RWPE2 (cell line): ENCODE results near the gene NAA50.

Experiments used
- ATAC-seq: fragments of 200-7000 bp; cut with Tn5 transposase; 3 replicates; pipeline ENCODE4 v1.9.1; 2021; ENCODE audit warnings: low read depth
- DNase-seq: peaks from one replicate; pipeline ENCODE4 v3.0.0-alpha.2; 2020; ENCODE audit warnings: low spot score
- H3K27ac ChIP-seq: fragments of 450-650 bp; 2 replicates; pipeline ENCODE4 v1.5.1; 2017; ENCODE audit warnings: mild to moderate bottlenecking; ENCODE audit not compliant: poor library complexity, severe bottlenecking
- H3K27me3 ChIP-seq: fragments of 250-450 bp; sonication (Bioruptor Pico); 2 replicates; pipeline ENCODE4 v1.5.1; 2021; ENCODE audit warnings: mild to moderate bottlenecking, moderate library complexity; ENCODE audit not compliant: insufficient read depth, poor library complexity, severe bottlenecking
- H3K36me3 ChIP-seq: fragments of 250-450 bp; sonication (Bioruptor Pico); 2 replicates; pipeline ENCODE4 v1.5.1; 2020; ENCODE audit warnings: low read depth, mild to moderate bottlenecking, moderate library complexity
- H3K4me1 ChIP-seq: fragments of 250-450 bp; sonication (Bioruptor Pico); 2 replicates; pipeline ENCODE4 v1.5.1; 2021; ENCODE audit warnings: mild to moderate bottlenecking, moderate library complexity; ENCODE audit not compliant: insufficient read depth, poor library complexity, severe bottlenecking
- H3K4me3 ChIP-seq: fragments of 250-450 bp; sonication (Bioruptor Pico); 2 replicates; pipeline ENCODE4 v1.5.1; 2021; ENCODE audit warnings: mild to moderate bottlenecking, moderate library complexity; ENCODE audit not compliant: severe bottlenecking
- H3K9me3 ChIP-seq: fragments of 250-450 bp; sonication (Bioruptor Pico); 2 replicates; pipeline ENCODE4 v1.5.1; 2021; ENCODE audit warnings: mild to moderate bottlenecking, moderate library complexity; ENCODE audit not compliant: severe bottlenecking
- CTCF ChIP-seq: fragments of 450-650 bp; IDR thresholded peaks from one replicate; pipeline ENCODE4 v1.5.1; 2017; ENCODE audit warnings: mild to moderate bottlenecking, moderate library complexity; ENCODE audit not compliant: poor library complexity, severe bottlenecking

Gene NAA50

GRCh38 chr3:113730550-113730949, 15.5 kb downstream of the NAA50 start:
- ATAC-seq (no peak), DNase-seq (no peak)
- no peaks in the 10 kb centered on the region for H3K27me3 ChIP-seq
- no peak overlapping the region for H3K4me3 ChIP-seq
- TF ChIP-seq CTCF: no peak
- H3K36me3 ChIP-seq: peaks cover 32% of the 10 kb centered on the region
- H3K4me1 ChIP-seq: no peaks in the 10 kb centered on the region
- H3K27ac ChIP-seq: no peak overlapping the region
- no peaks in the 10 kb centered on the region for H3K9me3 ChIP-seq

GRCh38 chr3:113728661-113729060, 17.4 kb downstream of the NAA50 start:
- H3K27ac ChIP-seq: no peak overlapping the region
- H3K4me1 ChIP-seq: no peaks in the 10 kb centered on the region
- DNase-seq (no peak), ATAC-seq (no peak)
- peaks cover 48% of the 10 kb centered on the region for H3K36me3 ChIP-seq
- no peak overlapping the region for H3K4me3 ChIP-seq
- TF ChIP-seq CTCF: no peak
- no peaks in the 10 kb centered on the region for H3K9me3 ChIP-seq
- no peaks in the 10 kb centered on the region for H3K27me3 ChIP-seq

DNA sequence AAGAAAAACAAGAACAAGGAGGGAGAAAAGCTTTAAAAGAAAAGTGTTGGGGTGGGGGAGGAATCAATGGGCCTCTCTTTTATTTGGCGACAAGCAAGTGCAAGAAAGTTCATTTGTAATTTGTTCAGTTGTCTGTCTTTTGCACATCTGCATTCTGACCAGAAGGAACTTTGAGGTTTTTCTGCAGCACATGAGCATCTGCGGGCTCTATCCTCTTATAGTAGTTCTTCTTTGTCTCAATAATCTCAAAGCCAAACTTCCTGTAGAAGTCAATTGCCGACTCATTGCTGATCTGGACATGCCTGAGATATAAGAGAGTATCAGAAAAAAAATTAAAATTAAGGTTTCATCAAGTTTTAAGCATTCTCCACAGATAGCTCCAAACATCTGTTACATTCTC, 24.4 kb downstream of the NAA50 start:
- H3K4me1 ChIP-seq: no peaks in the 10 kb centered on the region
- no peak overlapping the region for H3K4me3 ChIP-seq
- peaks cover 76% of the 10 kb centered on the region for H3K36me3 ChIP-seq
- H3K27me3 ChIP-seq: no peaks in the 10 kb centered on the region
- H3K27ac ChIP-seq: no peak overlapping the region
- TF ChIP-seq CTCF: no peak
- no peaks in the 10 kb centered on the region for H3K9me3 ChIP-seq
- DNase-seq (no peak), ATAC-seq (no peak)

DNA sequence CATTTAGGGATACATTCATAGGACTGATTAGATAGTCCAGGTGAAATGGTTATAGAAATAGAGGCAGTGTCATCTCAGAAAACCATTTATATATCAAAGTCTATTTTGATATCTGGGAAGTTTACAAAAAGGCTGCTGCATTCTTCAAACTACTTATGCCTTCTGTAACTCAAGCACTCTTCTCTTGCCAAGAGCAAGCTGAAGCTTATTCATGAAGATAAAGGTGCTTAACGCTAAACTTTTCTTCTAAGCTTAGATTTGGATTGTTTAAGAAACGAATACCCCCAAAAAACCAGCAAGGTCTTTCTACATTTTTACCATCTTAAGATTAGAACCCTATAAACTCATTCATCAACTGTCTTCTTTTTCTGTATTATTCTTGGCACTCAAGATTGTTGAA, 26.3 kb downstream of the NAA50 start:
- TF ChIP-seq CTCF: no peak
- Histone ChIP-seq H3K4me1 (no peaks in the 10 kb centered on the region), H3K27me3 (no peaks in the 10 kb centered on the region), H3K9me3 (no peaks in the 10 kb centered on the region), H3K36me3 (peaks cover 68% of the 10 kb centered on the region), H3K4me3 (no peak overlapping the region), H3K27ac (no peak overlapping the region)
- DNase-seq (no peak), ATAC-seq (no peak)

DNA sequence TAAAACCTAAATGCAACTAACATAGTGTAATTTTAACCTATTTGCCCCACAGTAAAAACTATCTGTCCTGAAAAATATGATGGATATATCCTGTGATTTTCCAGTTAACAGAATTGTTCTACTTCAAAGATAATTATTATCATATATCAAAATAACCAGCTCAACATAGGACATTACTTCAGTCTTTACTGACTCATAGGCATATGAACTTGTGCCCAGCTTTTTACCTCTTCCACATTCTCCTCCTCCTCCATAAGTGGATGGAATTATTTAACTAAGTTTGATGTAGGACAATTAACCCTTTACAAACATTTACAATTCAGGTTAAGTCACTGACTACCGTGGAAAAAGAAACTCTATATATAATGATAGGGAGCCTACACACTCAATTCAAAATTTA, 26.8 kb downstream of the NAA50 start:
- TF ChIP-seq CTCF: no peak
- no peaks in the 10 kb centered on the region for H3K27me3 ChIP-seq
- H3K27ac ChIP-seq: no peak overlapping the region
- ATAC-seq: no peak
- H3K4me3 ChIP-seq: no peak overlapping the region
- no peak for DNase-seq
- no peaks in the 10 kb centered on the region for H3K9me3 ChIP-seq
- no peaks in the 10 kb centered on the region for H3K4me1 ChIP-seq
- peaks cover 65% of the 10 kb centered on the region for H3K36me3 ChIP-seq
